Measurements from ENCODE around the gene AGAP9. TPM values are rescaled to one million over a fixed set of nuclear protein-coding genes. Genes with fewer than 3 reads are reported as not detected.
"Not testable (repeated sequence)": the region's sequence is repeated elsewhere in the genome, so short reads cannot be mapped to it uniquely, and the experiment has no call there.

Gene AGAP9
- total RNA-seq, 2 donors from 2014 or later: 3.3 to 19.7 TPM

DNA sequence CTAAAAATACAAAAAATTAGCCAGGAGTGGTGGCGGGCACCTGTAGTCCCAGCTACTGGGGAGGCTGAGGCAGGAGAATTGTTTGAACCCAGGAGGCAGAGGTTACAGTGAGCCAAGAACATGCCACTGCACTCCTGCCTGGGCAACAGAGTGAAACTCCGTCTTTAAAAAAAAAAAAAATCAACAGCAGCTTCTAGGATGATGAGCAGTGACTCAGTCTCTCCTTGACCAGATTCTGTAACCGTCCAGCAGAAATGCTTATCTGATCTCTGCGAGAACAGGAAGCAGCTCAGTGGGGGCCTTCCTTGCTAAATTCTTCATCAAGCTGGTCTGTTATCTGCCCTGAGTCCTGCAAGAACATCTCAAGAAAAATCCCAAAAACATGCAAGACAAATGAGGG is 37.5 kb downstream of the AGAP9 start:
- H3K4me1 ChIP-seq; H3K9me3 ChIP-seq; H3K27ac ChIP-seq; ATAC-seq; H3K4me3 ChIP-seq; DNase-seq; H3K27me3 ChIP-seq; intact Hi-C loops (cut with DNase I); H3K36me3 ChIP-seq (replicated peaks in 1 of 2; ENCODE audit: insufficient read depth in 1 of 2, low read depth in 2 of 2): not testable (repeated sequence)
- 54 to 77% methylated on average over 2 of the region's 4 CpGs for WGBS, 2 donors

DNA sequence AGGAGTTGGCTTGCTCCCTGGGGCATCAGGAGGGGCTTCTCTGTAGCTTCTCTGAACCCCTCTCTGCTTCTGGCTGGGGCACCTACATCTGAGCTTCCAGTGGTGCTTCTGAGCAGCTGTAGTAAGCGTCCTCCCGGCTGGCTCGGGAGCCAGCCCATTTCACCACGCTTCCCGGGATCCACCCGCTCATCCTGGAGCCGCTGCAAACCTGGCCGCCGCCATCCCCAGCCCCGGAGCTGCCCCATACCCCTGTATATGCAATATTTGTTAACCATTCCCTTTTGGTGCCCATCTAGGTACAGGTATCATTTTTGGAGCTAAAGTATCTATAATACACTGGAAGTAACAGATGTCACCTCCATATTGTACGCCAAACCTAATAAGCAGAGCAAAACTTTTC is 38.7 kb downstream of the AGAP9 start:
- intact Hi-C loops (cut with DNase I); H3K36me3 ChIP-seq (replicated peaks in 1 of 2; ENCODE audit: insufficient read depth in 1 of 2, low read depth in 2 of 2); ATAC-seq; DNase-seq; H3K9me3 ChIP-seq; H3K4me1 ChIP-seq; H3K27ac ChIP-seq; H3K27me3 ChIP-seq; H3K4me3 ChIP-seq: not testable (repeated sequence)
- WGBS, 2 donors: 85 to 96% methylated on average over 7 to 10 of the region's 11 CpGs

DNA sequence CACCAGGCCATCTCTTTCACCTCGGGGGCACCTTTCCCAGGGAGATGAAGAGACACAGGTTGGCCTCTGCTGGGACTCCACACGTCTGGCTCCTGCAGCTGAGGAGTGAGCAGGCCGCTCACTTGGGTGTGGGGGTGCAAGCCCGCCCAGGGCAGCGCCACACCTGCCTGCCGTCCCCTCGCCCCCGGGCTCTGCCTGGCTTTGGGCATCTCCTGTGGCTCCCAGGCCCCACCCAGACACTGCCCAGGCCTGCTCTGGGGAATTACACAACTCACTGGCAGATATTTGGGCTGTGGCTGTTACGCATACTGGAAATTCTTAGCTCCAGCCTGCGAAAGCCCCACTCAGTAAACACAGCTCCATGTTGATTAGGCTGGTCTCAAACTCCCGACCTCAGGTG is 39.5 kb downstream of the AGAP9 start, which contains the start of gene ANXA8:
TSS of gene ANXA8 (minus strand) at position 193 of the 400 bp plus-strand sequence. CDS start at position 11, 182 bp downstream.
- H3K27ac ChIP-seq; H3K9me3 ChIP-seq; H3K27me3 ChIP-seq; H3K4me1 ChIP-seq; ATAC-seq; DNase-seq; H3K36me3 ChIP-seq (replicated peaks in 1 of 2; ENCODE audit: insufficient read depth in 1 of 2, low read depth in 2 of 2); intact Hi-C loops (cut with DNase I); H3K4me3 ChIP-seq: not testable (repeated sequence)
- 84 to 89% methylated on average over 4 to 9 of the region's 11 CpGs for WGBS, 2 donors

DNA sequence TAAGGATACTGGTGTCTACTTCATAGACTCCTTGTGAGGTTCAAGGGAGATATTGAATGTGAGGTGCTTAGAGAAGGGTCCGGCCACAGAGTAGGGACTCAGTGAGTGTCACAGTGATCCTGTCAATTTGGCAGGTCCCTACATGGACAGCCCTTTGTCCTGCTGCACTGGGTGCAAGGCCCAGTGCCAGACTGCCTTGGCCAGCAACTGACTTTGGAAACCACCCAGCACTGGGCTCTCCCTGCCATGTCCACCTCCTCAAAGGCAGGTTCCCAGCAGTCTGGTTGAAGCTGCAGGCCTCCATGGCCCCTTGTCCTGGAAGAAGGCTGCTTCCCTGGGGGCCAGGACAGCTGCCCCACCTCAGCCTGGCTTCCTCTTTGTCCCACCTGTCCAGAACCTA is 41.1 kb downstream of the AGAP9 start:
- no CpG with 5 or more reads among the region's 1 CpG for WGBS, 2 donors
- ATAC-seq: not testable (repeated sequence)

DNA sequence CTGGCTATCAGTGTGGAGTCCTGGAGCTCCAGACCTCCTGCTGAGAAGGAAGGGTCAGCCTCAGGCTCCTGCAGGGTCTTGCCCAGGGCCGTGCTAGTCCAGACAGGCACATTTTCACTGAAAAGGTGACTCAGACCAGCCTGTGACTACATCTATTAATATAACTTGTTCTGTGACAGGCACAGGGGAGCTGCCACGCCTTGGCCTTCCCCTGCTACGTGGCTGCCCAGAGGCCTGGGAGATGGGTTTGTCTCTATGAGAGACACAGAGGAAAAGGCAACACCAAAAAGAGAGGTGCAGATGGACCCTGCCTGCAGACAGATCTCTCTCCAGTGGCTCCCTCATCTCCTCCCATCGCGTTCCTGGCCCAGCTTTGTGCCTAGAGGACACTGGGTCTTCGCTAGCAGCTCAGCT is 41.7 kb downstream of the AGAP9 start:
- H3K4me1 ChIP-seq; intact Hi-C loops (cut with DNase I); H3K36me3 ChIP-seq (replicated peaks in 1 of 2; ENCODE audit: insufficient read depth in 1 of 2, low read depth in 2 of 2); ATAC-seq; H3K27ac ChIP-seq; H3K9me3 ChIP-seq; H3K27me3 ChIP-seq; H3K4me3 ChIP-seq; DNase-seq: not testable (repeated sequence)
- 83% methylated on average over 3 of the region's 6 CpGs; no CpG with 5 or more reads in 1 of the 2 donors for WGBS, 2 donors

More for the DNA sequence above, 41.1 kb downstream of the AGAP9 start:
- H3K27me3 ChIP-seq; H3K9me3 ChIP-seq; H3K4me3 ChIP-seq; intact Hi-C loops (cut with DNase I); H3K27ac ChIP-seq; DNase-seq; H3K36me3 ChIP-seq (replicated peaks in 1 of 2; ENCODE audit: insufficient read depth in 1 of 2, low read depth in 2 of 2); H3K4me1 ChIP-seq: not testable (repeated sequence)

DNA sequence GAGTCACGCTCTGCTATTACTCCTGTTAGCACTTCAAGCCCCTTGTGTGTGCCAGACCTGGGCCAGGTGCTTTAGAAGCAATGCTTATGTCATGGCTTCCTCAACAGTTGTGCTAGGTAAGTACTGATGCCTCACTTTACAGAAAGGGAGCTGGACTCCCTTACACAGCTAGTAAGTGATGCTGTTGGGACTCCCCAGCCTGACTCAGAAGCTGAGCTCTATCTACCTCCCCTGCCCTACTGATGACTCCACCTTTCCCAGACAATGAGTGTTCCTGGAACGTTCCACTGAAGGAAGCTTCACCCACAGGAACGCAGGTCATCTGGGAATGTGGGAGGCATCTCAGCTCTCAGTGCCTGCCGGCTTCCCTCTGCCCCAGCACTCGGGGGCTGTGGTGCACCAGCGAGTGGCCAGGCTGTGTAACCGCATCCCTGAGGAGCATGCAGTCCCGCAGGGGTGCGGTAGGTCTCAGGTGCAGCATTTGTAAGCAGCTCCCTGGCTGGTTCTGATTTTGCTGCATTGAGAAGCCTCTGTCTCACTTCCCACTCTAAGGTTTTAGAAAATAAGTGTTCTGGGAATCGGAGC is 42.2 kb downstream of the AGAP9 start:
- H3K27me3 ChIP-seq; intact Hi-C loops (cut with DNase I); H3K4me3 ChIP-seq; H3K27ac ChIP-seq; DNase-seq; H3K4me1 ChIP-seq; H3K9me3 ChIP-seq; ATAC-seq; H3K36me3 ChIP-seq (replicated peaks in 1 of 2; ENCODE audit: insufficient read depth in 1 of 2, low read depth in 2 of 2): not testable (repeated sequence)
- WGBS, 2 donors: 0% methylated on average over 1 of the region's 10 CpGs; no CpG with 5 or more reads in 1 of the 2 donors

DNA sequence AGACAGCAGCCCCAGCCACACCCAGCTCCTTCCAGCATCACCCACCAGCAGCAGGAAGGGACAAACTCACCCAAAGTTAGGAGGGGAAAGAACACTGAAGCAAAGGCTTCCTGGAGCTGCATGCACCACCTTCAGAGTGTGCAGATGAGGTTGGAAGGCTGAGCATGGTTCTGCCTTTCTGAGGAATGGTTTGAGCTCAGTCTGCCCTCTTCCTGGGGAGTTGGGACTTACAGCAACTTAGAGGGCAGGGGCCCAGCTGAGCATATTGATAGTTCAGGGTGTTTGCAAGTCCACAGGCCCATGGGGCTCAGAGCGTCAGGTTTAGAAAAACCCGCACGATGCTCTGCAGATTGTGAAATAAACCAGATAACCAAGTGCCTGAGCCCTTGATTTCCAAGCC is 43.3 kb downstream of the AGAP9 start:
- no CpG with 5 or more reads among the region's 3 CpGs for whole genome bisulfite sequencing, 2 donors
- H3K4me3 ChIP-seq; H3K27ac ChIP-seq; H3K9me3 ChIP-seq; H3K27me3 ChIP-seq; H3K4me1 ChIP-seq; H3K36me3 ChIP-seq (replicated peaks in 1 of 2; ENCODE audit: insufficient read depth in 1 of 2, low read depth in 2 of 2); ATAC-seq; DNase-seq; intact Hi-C loops (cut with DNase I): not testable (repeated sequence)

DNA sequence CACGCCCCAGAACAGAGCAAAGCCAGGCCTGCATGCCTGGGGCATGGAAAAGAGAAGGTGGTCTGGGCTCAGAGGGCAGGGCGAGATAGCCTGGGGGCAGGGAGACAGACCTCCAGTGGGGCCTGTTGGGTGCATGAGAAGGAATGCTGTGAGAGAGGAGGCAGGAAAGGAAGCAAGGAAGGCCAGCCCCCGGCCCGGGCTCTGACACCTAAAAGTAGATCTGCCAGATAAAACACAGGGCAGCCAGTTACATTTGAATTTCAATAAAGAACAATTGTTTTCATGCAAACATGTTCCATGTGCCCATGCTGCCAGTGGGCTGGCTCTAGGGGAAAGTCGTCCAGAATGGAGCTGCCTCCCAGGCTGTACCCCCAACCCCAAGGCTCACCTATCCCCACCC is 45.3 kb downstream of the AGAP9 start:
- WGBS, 2 donors: 56 to 71% methylated on average over 3 of the region's 5 CpGs
- DNase-seq; intact Hi-C loops (cut with DNase I); ATAC-seq; H3K4me3 ChIP-seq; H3K4me1 ChIP-seq; H3K27ac ChIP-seq; H3K27me3 ChIP-seq; H3K36me3 ChIP-seq (replicated peaks in 1 of 2; ENCODE audit: insufficient read depth in 1 of 2, low read depth in 2 of 2); H3K9me3 ChIP-seq: not testable (repeated sequence)

DNA sequence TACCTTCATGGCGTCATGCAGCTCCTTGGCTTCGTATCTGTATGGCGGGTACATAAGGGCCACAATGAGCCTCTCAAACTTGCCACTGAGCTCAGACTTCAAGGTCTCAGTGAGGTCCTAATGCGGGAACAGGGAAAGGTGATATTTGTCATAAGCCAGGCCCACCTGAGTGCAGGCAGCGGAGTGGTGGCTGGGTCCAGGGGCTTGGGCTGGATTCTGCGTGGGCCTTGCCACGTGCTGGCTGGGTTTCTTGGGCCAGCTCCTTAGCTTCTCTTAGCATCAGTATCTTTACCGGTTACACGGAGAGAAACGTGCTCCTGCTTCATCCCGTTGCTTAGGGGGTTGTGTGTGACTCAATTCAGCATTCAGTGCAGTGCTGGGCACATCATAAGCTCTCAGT is 46.4 kb downstream of the AGAP9 start:
- H3K36me3 ChIP-seq (replicated peaks in 1 of 2; ENCODE audit: insufficient read depth in 1 of 2, low read depth in 2 of 2); H3K9me3 ChIP-seq; ATAC-seq; H3K4me3 ChIP-seq; H3K27me3 ChIP-seq; H3K27ac ChIP-seq; intact Hi-C loops (cut with DNase I); DNase-seq; H3K4me1 ChIP-seq: not testable (repeated sequence)
- 76% methylated on average over 8 of the region's 11 CpGs; no CpG with 5 or more reads in 1 of the 2 donors for WGBS, 2 donors

DNA sequence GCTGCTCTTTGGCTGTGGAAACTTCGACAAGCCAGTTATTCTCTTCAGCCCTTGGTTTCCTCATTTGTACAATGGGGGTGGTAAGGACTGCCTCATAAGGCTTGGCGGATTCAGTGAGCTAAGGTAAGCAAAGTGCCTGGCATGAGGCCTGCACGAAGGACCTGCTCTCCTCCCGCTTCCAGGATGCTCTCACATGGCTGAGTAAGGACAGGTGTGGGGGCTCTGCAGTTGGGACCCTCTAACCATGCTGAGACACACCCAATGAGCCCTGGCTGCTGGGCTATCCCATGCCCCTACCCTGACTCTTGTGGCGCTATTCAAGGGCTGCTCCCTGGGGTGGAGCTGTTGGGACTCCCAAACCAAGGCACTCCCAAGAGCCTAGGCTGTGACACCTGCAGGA is 48.3 kb downstream of the AGAP9 start:
- H3K36me3 ChIP-seq (replicated peaks in 1 of 2; ENCODE audit: insufficient read depth in 1 of 2, low read depth in 2 of 2); H3K4me3 ChIP-seq; ATAC-seq; intact Hi-C loops (cut with DNase I); DNase-seq; H3K27ac ChIP-seq; H3K9me3 ChIP-seq; H3K27me3 ChIP-seq; H3K4me1 ChIP-seq: not testable (repeated sequence)
- 77% methylated on average over 4 of the region's 5 CpGs; no CpG with 5 or more reads in 1 of the 2 donors for WGBS, 2 donors

DNA sequence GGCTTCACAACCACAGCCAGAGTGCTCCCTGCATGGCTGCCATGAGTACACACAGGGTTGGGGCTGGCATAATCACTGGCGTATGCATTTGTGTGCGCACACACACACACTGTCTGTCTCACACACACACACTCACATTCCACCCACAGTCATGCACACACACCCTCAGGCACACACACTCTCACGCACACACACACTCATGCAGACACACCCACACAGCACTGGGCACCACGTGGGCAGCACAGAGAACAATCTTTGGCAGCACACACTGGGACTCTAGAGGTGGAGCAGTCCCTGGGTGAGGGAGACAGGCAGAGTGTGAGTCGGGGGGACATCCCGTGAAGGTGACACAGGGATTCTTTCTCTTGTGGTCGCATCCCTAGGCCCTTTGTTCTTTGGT is 49.9 kb downstream of the AGAP9 start:
- H3K27ac ChIP-seq; intact Hi-C loops (cut with DNase I); DNase-seq; H3K9me3 ChIP-seq; H3K36me3 ChIP-seq (replicated peaks in 1 of 2; ENCODE audit: insufficient read depth in 1 of 2, low read depth in 2 of 2); H3K4me1 ChIP-seq; H3K4me3 ChIP-seq; ATAC-seq; H3K27me3 ChIP-seq: not testable (repeated sequence)
- no CpG with 5 or more reads among the region's 7 CpGs for whole genome bisulfite sequencing, 2 donors

DNA sequence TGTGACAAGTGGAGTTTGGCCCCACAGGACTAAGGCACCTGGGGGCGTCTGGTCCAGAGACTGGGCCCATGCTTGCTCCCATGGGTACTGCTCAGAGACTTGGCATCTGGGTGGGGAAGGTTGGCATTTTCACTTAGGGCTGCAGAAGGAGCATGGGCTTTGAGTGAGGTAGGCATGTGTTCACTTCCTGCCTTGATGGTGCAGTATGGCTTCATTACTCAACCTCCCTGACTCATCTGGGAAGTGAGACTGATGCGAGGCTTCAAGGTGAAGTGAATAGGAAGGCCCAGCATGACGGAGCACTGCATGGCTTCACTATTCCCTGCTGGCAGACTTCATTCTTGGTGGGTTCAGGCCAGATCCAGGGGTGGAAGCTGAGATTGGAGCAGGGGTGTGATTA is 50.8 kb downstream of the AGAP9 start:
- intact Hi-C loops (cut with DNase I); H3K9me3 ChIP-seq; DNase-seq; H3K4me1 ChIP-seq; H3K4me3 ChIP-seq; H3K27me3 ChIP-seq; ATAC-seq; H3K27ac ChIP-seq; H3K36me3 ChIP-seq (replicated peaks in 1 of 2; ENCODE audit: insufficient read depth in 1 of 2, low read depth in 2 of 2): not testable (repeated sequence)
- no CpG with 5 or more reads among the region's 3 CpGs for WGBS, 2 donors

All from body of pancreas (tissue), 4 donors.